Measurements from ENCODE around the gene DGCR6L. TPM values are rescaled to one million over a fixed set of nuclear protein-coding genes. Genes with fewer than 3 reads are reported as not detected.
"Not testable (repeated sequence)": the region's sequence is repeated elsewhere in the genome, so short reads cannot be mapped to it uniquely, and the experiment has no call there.

DGCR6L gene
- total RNA-seq, 1 experiment from 2014 or later = 37.4 TPM

DNA sequence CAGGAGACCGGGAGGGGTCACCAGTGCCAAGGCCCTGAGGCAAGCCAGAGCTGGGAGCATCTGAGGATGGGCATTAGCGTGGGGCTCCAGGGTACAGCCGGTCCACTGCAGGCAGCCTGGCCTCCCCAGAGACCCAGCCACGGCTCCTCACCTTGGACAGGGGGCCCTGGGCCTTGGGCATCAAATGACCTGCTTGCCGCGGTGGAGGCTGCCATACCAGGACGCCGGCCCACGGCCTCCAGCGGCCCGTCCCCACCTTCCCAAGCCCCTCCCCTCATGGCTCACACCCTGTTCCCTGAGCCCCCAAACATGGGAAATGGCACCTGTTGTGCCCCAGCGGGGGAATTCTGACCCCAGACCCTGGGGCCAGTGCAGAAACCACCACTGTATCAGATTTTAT is 39.0 kb downstream of the DGCR6L start:
- H3K4me1 Mint-ChIP-seq (ENCODE audit: low read depth, unreplicated experiment) = no peaks in the 10 kb centered on the region
- no peaks in the 10 kb centered on the region for H3K36me3 Mint-ChIP-seq (ENCODE audit: insufficient read depth, unreplicated experiment)
- H3K9me3 Mint-ChIP-seq (ENCODE audit: unreplicated experiment) = no peaks in the 10 kb centered on the region
- ChIA-PET POLR2A (no interaction called here), CTCF (no interaction called here)
- Histone ChIP-seq H3K4me1 (no peaks in the 10 kb centered on the region), H3K27me3 (replicated peaks; ENCODE audit: control insufficient read depth, insufficient read depth, low read length) (no peaks in the 10 kb centered on the region), H3K36me3 (ENCODE audit: control insufficient read depth, insufficient read depth, low read length) (no peaks in the 10 kb centered on the region), H3K4me3 (ENCODE audit: low read depth, low read length) (no peak overlapping the region), H3K9me3 (no peaks in the 10 kb centered on the region)
- H3K4me3 Mint-ChIP-seq (ENCODE audit: unreplicated experiment) = no peak overlapping the region
- no TSS peak for BruUV-seq (replicated peaks)
- H3K27me3 Mint-ChIP-seq (ENCODE audit: insufficient read depth, unreplicated experiment) = peaks cover 7% of the 10 kb centered on the region
- DNase-seq = no peak
- no peak overlapping the region for H3K27ac Mint-ChIP-seq (ENCODE audit: unreplicated experiment)
- TF ChIP-seq, protein P1, sequence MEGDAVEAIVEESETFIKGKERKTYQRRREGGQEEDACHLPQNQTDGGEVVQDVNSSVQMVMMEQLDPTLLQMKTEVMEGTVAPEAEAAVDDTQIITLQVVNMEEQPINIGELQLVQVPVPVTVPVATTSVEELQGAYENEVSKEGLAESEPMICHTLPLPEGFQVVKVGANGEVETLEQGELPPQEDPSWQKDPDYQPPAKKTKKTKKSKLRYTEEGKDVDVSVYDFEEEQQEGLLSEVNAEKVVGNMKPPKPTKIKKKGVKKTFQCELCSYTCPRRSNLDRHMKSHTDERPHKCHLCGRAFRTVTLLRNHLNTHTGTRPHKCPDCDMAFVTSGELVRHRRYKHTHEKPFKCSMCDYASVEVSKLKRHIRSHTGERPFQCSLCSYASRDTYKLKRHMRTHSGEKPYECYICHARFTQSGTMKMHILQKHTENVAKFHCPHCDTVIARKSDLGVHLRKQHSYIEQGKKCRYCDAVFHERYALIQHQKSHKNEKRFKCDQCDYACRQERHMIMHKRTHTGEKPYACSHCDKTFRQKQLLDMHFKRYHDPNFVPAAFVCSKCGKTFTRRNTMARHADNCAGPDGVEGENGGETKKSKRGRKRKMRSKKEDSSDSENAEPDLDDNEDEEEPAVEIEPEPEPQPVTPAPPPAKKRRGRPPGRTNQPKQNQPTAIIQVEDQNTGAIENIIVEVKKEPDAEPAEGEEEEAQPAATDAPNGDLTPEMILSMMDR (IDR thresholded peaks at IDR 0.05; ENCODE audit: insufficient read depth in 1 of 2, low read depth in 1 of 2, low read length in 1 of 2, severe bottlenecking in 1 of 2, unreplicated experiment in 1 of 2) = no peak
- intact Hi-C loops (cut with micrococcal nuclease; ENCODE audit: unreplicated experiment) = no loop called here

DNA sequence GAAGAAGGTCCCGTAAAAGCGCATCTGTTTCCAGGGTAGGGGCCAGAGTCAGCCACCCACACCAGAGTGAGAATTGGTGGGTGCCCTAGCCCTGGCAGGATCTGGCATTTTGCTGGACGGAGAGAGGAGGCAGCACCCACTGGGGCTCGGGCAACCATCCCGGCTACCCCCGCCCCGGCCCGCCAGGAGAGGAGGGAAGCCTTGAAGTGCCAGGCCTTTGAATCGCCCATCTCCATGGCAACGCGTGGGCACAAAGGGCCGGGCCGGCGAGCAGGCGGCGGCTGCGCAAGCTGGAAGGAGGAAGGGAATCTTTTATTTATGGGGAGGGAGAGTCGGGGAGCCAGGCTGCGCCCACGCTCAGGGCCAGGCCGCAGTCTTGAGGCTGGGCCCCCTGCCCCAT is 39.7 kb downstream of the DGCR6L start:
- POLR2A ChIA-PET; DNase-seq; H3K9me3 ChIP-seq; CTCF ChIA-PET; H3K36me3 ChIP-seq (ENCODE audit: control insufficient read depth, insufficient read depth, low read length); H3K27ac Mint-ChIP-seq (ENCODE audit: unreplicated experiment); BruUV-seq (replicated peaks); H3K4me1 ChIP-seq; H3K36me3 Mint-ChIP-seq (ENCODE audit: insufficient read depth, unreplicated experiment); H3K27me3 Mint-ChIP-seq (ENCODE audit: insufficient read depth, unreplicated experiment); H3K27me3 ChIP-seq (replicated peaks; ENCODE audit: control insufficient read depth, insufficient read depth, low read length); H3K4me3 ChIP-seq (ENCODE audit: low read depth, low read length); H3K4me1 Mint-ChIP-seq (ENCODE audit: low read depth, unreplicated experiment); intact Hi-C loops (cut with micrococcal nuclease; ENCODE audit: unreplicated experiment); H3K9me3 Mint-ChIP-seq (ENCODE audit: unreplicated experiment); H3K4me3 Mint-ChIP-seq (ENCODE audit: unreplicated experiment): not testable (repeated sequence)

DNA sequence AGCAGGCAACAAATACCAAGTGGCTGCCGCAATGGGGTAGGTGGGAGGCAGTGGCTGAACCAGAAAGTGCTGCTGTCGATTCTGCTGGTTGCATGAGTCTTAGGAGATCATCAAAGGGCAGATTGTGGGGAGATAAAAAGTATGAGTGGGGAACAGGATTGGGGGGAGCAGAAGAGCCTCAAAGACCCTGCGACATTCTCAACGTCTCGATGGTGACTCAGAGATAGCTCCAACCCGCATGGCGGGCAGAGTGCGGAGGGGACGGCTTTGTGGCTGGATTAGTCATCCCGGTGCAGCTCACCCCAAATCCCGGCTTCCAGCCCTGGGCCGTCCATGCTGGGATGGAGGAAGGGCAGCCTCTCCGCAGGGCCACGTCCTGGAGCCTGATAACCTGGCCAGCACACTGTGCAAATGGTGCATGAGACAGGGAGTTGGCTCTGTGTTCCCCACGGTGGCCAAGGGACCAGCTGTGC is 40.2 kb downstream of the DGCR6L start:
- no TSS peak for BruUV-seq (replicated peaks)

DNA sequence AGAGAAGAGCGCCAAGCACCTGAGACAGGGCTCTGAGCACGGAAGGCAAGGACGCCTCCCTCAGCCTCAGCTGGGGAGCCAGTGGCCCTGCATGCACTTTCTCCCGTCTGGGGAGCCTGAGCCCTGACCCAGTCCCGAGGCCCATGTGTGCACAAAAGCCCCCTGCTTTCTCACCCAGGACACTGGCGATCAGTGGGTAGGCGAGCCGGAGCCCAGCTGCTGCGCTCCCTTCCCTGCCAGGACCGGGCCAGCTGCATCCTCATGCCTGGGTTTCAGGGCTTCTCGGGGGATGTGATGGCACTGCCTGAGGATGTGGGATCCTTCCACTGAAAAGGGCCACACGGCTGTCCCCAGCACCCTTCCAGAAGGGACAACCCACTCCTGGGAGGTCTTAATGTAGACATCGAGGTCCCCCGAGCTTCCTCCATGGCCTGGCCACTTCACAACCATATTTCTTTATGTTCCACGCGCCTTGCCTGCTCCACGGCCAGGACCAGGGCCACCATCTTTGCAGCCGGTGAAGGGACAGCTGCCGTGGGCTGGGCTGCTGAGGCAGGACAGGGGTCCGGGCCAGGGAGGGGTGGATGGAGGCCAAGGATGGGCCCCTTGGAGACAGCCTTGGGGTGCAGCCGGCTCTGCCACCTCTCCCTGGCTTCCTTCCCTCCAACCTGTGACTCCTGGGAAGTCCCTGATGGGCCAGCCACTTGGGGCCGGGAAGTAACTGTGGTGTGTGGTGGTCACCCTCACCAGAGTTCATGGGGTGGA is 41.0 kb downstream of the DGCR6L start:
- H3K36me3 Mint-ChIP-seq (ENCODE audit: insufficient read depth, unreplicated experiment); H3K4me1 ChIP-seq: not testable (repeated sequence)

More for the DNA sequence above, 40.2 kb downstream of the DGCR6L start:
- Mint-ChIP-seq H3K9me3 (ENCODE audit: unreplicated experiment) (no peaks in the 10 kb centered on the region), H3K36me3 (ENCODE audit: insufficient read depth, unreplicated experiment) (no peaks in the 10 kb centered on the region), H3K4me1 (ENCODE audit: low read depth, unreplicated experiment) (no peaks in the 10 kb centered on the region), H3K27me3 (ENCODE audit: insufficient read depth, unreplicated experiment) (peaks cover 7% of the 10 kb centered on the region), H3K4me3 (ENCODE audit: unreplicated experiment) (no peak overlapping the region), H3K27ac (ENCODE audit: unreplicated experiment) (no peak overlapping the region)
- intact Hi-C loops (cut with micrococcal nuclease; ENCODE audit: unreplicated experiment) = no loop called here
- Histone ChIP-seq H3K4me1 (no peaks in the 10 kb centered on the region), H3K9me3 (no peaks in the 10 kb centered on the region), H3K27me3 (replicated peaks; ENCODE audit: control insufficient read depth, insufficient read depth, low read length) (no peaks in the 10 kb centered on the region), H3K36me3 (ENCODE audit: control insufficient read depth, insufficient read depth, low read length) (no peaks in the 10 kb centered on the region), H3K4me3 (ENCODE audit: low read depth, low read length) (no peak overlapping the region)
- DNase-seq = no peak
- CTCF ChIA-PET = no interaction called here
- POLR2A ChIA-PET = no interaction called here
- TF ChIP-seq, protein P1 (IDR thresholded peaks at IDR 0.05; ENCODE audit: insufficient read depth in 1 of 2, low read depth in 1 of 2, low read length in 1 of 2, severe bottlenecking in 1 of 2, unreplicated experiment in 1 of 2) = no peak

DNA sequence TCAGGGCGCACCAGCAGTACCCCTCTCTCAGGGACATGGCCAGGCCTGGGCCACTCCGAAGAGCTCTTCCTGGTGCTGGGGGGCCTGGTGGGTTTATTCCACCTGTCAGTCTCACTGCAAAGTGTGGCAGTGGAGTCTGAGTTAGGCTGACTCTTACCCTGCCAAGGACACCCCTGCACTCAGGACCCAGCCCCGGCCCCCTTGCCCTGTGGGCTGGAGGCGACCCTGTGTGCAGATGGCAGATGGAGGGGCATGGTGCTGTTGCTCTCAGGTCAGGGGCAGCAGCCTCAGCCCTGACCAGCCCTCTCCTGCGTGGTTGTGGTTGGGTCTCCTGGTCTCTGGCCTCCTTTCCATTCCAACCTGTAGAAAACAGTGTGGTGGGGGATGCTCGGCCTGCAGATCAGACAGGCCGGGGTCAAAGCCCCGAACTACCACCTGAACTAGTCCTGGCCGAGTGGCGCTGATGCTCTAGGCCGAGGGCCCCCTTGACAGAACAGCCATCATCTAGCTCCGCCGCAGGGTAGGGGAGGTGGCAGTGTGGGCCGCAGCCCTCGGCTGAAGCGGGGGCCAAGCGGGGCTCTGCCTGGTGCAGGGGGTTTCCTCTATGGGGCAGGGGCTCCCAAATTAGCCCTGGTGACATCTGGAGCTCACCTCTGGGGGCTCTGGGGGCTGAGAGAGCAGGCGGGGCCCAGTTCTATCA is 41.8 kb downstream of the DGCR6L start:
- H3K4me3 Mint-ChIP-seq (ENCODE audit: unreplicated experiment); intact Hi-C loops (cut with micrococcal nuclease; ENCODE audit: unreplicated experiment); H3K27me3 ChIP-seq (replicated peaks; ENCODE audit: control insufficient read depth, insufficient read depth, low read length); DNase-seq; H3K9me3 Mint-ChIP-seq (ENCODE audit: unreplicated experiment); H3K4me1 Mint-ChIP-seq (ENCODE audit: low read depth, unreplicated experiment); H3K27me3 Mint-ChIP-seq (ENCODE audit: insufficient read depth, unreplicated experiment); H3K27ac Mint-ChIP-seq (ENCODE audit: unreplicated experiment); H3K4me3 ChIP-seq (ENCODE audit: low read depth, low read length); POLR2A ChIA-PET; H3K36me3 ChIP-seq (ENCODE audit: control insufficient read depth, insufficient read depth, low read length); H3K4me1 ChIP-seq; BruUV-seq (replicated peaks); H3K9me3 ChIP-seq; CTCF ChIA-PET; H3K36me3 Mint-ChIP-seq (ENCODE audit: insufficient read depth, unreplicated experiment): not testable (repeated sequence)

More for the DNA sequence above, 41.0 kb downstream of the DGCR6L start:
- POLR2A ChIA-PET; intact Hi-C loops (cut with micrococcal nuclease; ENCODE audit: unreplicated experiment); CTCF ChIA-PET; H3K27me3 ChIP-seq (replicated peaks; ENCODE audit: control insufficient read depth, insufficient read depth, low read length); H3K36me3 ChIP-seq (ENCODE audit: control insufficient read depth, insufficient read depth, low read length); BruUV-seq (replicated peaks); H3K4me1 Mint-ChIP-seq (ENCODE audit: low read depth, unreplicated experiment); H3K27me3 Mint-ChIP-seq (ENCODE audit: insufficient read depth, unreplicated experiment); H3K4me3 Mint-ChIP-seq (ENCODE audit: unreplicated experiment); H3K4me3 ChIP-seq (ENCODE audit: low read depth, low read length); H3K9me3 Mint-ChIP-seq (ENCODE audit: unreplicated experiment); H3K27ac Mint-ChIP-seq (ENCODE audit: unreplicated experiment); DNase-seq; H3K9me3 ChIP-seq: not testable (repeated sequence)
